Liver (tissue), 9 donors: ENCODE results near the gene NAA80. TPM values are rescaled to one million over a fixed set of nuclear protein-coding genes. Genes with fewer than 3 reads are reported as not detected.

Experiments
- DNase-seq: peaks from one replicate; pipeline ENCODE4 v3.0.0-alpha.2; 2017; ENCODE audit warnings: low spot score
- H3K27ac ChIP-seq, 2 donors: one replicate each; pipeline ENCODE4 v1.7.0; 2013; ENCODE audit warnings: inconsistent platforms in 2 of 2, low read length in 2 of 2, control low read depth in 1 of 2, low read depth in 1 of 2, mild to moderate bottlenecking in 1 of 2
- H3K27me3 ChIP-seq, 4 donors: one replicate each; pipeline versions ENCODE4 v1.6.1 to v1.7.0; 2013; ENCODE audit warnings: low read length in 3 of 4, inconsistent platforms in 1 of 4, mild to moderate bottlenecking in 1 of 4, moderate library complexity in 1 of 4; ENCODE audit not compliant: control insufficient read depth in 4 of 4, insufficient read depth in 4 of 4
- H3K36me3 ChIP-seq, 4 donors: one replicate each; pipeline versions ENCODE4 v1.6.1 to v1.7.0; 2013; ENCODE audit warnings: low read length in 3 of 4, mild to moderate bottlenecking in 3 of 4, low read depth in 1 of 4, moderate library complexity in 1 of 4; ENCODE audit not compliant: control insufficient read depth in 4 of 4, insufficient read depth in 3 of 4
- H3K4me1 ChIP-seq, 4 donors: one replicate each; pipeline versions ENCODE4 v1.6.1 to v1.7.0; 2013; ENCODE audit warnings: low read length in 3 of 4, mild to moderate bottlenecking in 3 of 4, moderate library complexity in 1 of 4; ENCODE audit not compliant: control insufficient read depth in 4 of 4, insufficient read depth in 4 of 4
- H3K4me3 ChIP-seq, 3 donors: one replicate each; pipeline versions ENCODE4 v1.6.1 to v1.7.0; 2013; ENCODE audit warnings: low read length in 3 of 3, control low read depth in 1 of 3, low read depth in 1 of 3, mild to moderate bottlenecking in 1 of 3
- H3K9ac ChIP-seq, 2 donors: one replicate each; pipeline ENCODE4 v1.7.0; 2013; ENCODE audit warnings: low read length in 2 of 2, mild to moderate bottlenecking in 2 of 2, moderate library complexity in 2 of 2, control low read depth in 1 of 2, low read depth in 1 of 2
- H3K9me3 ChIP-seq, 4 donors: one replicate each; pipeline versions ENCODE4 v1.6.1 to v1.7.0; 2013; ENCODE audit warnings: low read length in 3 of 4; ENCODE audit not compliant: control insufficient read depth in 4 of 4
- CTCF ChIP-seq: fragments of 150-350 bp; IDR thresholded peaks from 2 replicates; pipeline ENCODE4 v1.5.1; 2017; ENCODE audit warnings: improper control_type of control experiment, low read depth, low read length; ENCODE audit not compliant: missing input control
- EGR1 ChIP-seq, 2 donors: IDR thresholded peaks; 2 replicates each; pipeline ENCODE4 v1.6.1; 2016 to 2018; ENCODE audit warnings: antibody characterized with exemption in 2 of 2, low read depth in 2 of 2
- FOXA1 ChIP-seq: IDR thresholded peaks from 2 replicates; pipeline ENCODE4 v1.6.1; 2016; ENCODE audit warnings: antibody characterized with exemption
- FOXA2 ChIP-seq: IDR thresholded peaks from 2 replicates; pipeline ENCODE4 v1.6.1; 2016; ENCODE audit warnings: antibody characterized with exemption
- GABPA ChIP-seq, 2 donors: IDR thresholded peaks in 1 of 2; conservative IDR thresholded peaks in 1 of 2; 2 replicates each; pipeline ENCODE4 v1.6.1; 2016; ENCODE audit warnings: antibody characterized with exemption in 2 of 2, mild to moderate bottlenecking in 1 of 2, moderate library complexity in 1 of 2
- HNF4A ChIP-seq, 2 donors: conservative IDR thresholded peaks; 2 replicates each; pipeline ENCODE4 v1.6.1; 2016; ENCODE audit warnings: antibody characterized with exemption in 2 of 2, mild to moderate bottlenecking in 2 of 2
- HNF4G ChIP-seq: IDR thresholded peaks from 2 replicates; pipeline ENCODE4 v1.6.1; 2016; ENCODE audit warnings: antibody characterized with exemption
- JUND ChIP-seq, 2 donors: IDR thresholded peaks; 2 replicates each; pipeline ENCODE4 v1.6.1; 2016; ENCODE audit warnings: antibody characterized with exemption in 2 of 2
- NR2F2 ChIP-seq: IDR thresholded peaks from 2 replicates; pipeline ENCODE4 v1.6.1; 2016; ENCODE audit warnings: antibody characterized with exemption
- RAD21 ChIP-seq, 2 donors: IDR thresholded peaks; 2 replicates each; pipeline ENCODE4 v1.6.1; 2016; ENCODE audit warnings: antibody characterized with exemption in 2 of 2, mild to moderate bottlenecking in 2 of 2
- RXRA ChIP-seq, 2 donors: IDR thresholded peaks; 2 replicates each; pipeline ENCODE4 v1.6.1; 2017 to 2018; ENCODE audit warnings: antibody characterized with exemption in 2 of 2, mild to moderate bottlenecking in 1 of 2
- SP1 ChIP-seq: IDR thresholded peaks from 2 replicates; pipeline ENCODE4 v1.6.1; 2018; ENCODE audit warnings: antibody characterized with exemption, mild to moderate bottlenecking
- TAF1 ChIP-seq: conservative IDR thresholded peaks from 2 replicates; pipeline ENCODE4 v1.6.1; 2016; ENCODE audit warnings: antibody characterized with exemption, mild to moderate bottlenecking
- YY1 ChIP-seq: IDR thresholded peaks from 2 replicates; pipeline ENCODE4 v1.6.1; 2016; ENCODE audit warnings: antibody characterized with exemption, mild to moderate bottlenecking
- ZBTB33 ChIP-seq: IDR thresholded peaks from 2 replicates; pipeline ENCODE4 v1.6.1; 2016; ENCODE audit warnings: antibody characterized with exemption
- WGBS: extraction: QIAGEN DNeasy Blood & Tissue Kit; methylation state at CpG from one replicate; pipeline ENCODE4 v1.1.7; 2013; 5-methylcytosine and 5-hydroxymethylcytosine counted together
- polyA plus RNA-seq, 2 donors: library from polyadenylated mRNA; stranded (reverse) in 1 of 2; unstranded in 1 of 2; fragments of 200-250 nt in 1 of 2; fragments of >200 nt in 1 of 2; fragmentation: Nextera tagmentation in 1 of 2; extraction: Ambion mirVana in 1 of 2; gene quantifications; one replicate each; pipeline versions ENCODE4 v1.2.1 to v1.2.3, GENCODE V29; 2013 to 2015
- total RNA-seq, 2 donors: library from RNA; depleted of rRNA; stranded (reverse); fragments of >200 nt; gene quantifications; one replicate each; pipeline ENCODE4 v1.2.3, GENCODE V29; 2014
- TF ChIP-seq, protein P1 (sequence below): IDR thresholded peaks from 2 replicates; pipeline ENCODE4 v1.6.1; 2016; ENCODE audit warnings: antibody characterized with exemption
- TF ChIP-seq, protein P2 (sequence below): IDR thresholded peaks from 2 replicates; pipeline ENCODE4 v1.6.1; 2016; ENCODE audit warnings: antibody characterized with exemption
- TF ChIP-seq, protein P3 (sequence below): IDR thresholded peaks from 2 replicates; pipeline ENCODE4 v1.6.1; 2016; ENCODE audit warnings: antibody characterized with exemption, mild to moderate bottlenecking
- donor health status: healthy.
- donor health status: healthy.
- donor health status: healthy.
- donor health status: healthy.
- donor health status: healthy.

Gene NAA80
- total and polyA plus RNA-seq, 4 donors, result 1.6 to 5.5 (median 2.0) TPM

GRCh38 chr3:50278880-50279224, 20.4 kb downstream of the NAA80 start, which contains the start of gene LSMEM2:
Gene LSMEM2 (plus strand): TSS chr3:50279087. CDS start chr3:50279114, 27 bp downstream.
- Histone ChIP-seq H3K9me3 (no peaks in the 10 kb centered on the region), H3K27ac (no peak within 1 kb of the TSS), H3K9ac (no peak within 1 kb of the TSS), H3K4me1 (peaks cover 2 to 24% (median 7%) of the 10 kb centered on the region in 4 donors), H3K36me3 (no peaks in the 10 kb centered on the region), H3K27me3 (peaks cover 0 to 2% (median 0%) of the 10 kb centered on the region in 4 donors), H3K4me3 (no peak within 1 kb of the TSS)
- DNase-seq, result no peak
- TF ChIP-seq TAF1 (no peak), SP1 (no peak), NR2F2 (no peak), CTCF (no peak), RAD21 (IDR thresholded peaks at IDR 0.05) (no peak), YY1 (no peak), JUND (IDR thresholded peaks at IDR 0.05) (no peak), FOXA1 (no peak), HNF4G (no peak), ZBTB33 (no peak), EGR1 (IDR thresholded peaks at IDR 0.05; ENCODE audit: low read depth in 2 of 2) (no peak), FOXA2 (no peak), HNF4A (conservative IDR thresholded peaks at IDR 0.05) (no peak), GABPA (IDR thresholded peaks at IDR 0.05 in 1 of 2, conservative IDR thresholded peaks at IDR 0.05 in 1 of 2) (no peak), RXRA (IDR thresholded peaks at IDR 0.05) (no peak)
- TF ChIP-seq, protein P1, sequence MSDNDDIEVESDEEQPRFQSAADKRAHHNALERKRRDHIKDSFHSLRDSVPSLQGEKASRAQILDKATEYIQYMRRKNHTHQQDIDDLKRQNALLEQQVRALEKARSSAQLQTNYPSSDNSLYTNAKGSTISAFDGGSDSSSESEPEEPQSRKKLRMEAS, result no peak
- TF ChIP-seq, protein P2, sequence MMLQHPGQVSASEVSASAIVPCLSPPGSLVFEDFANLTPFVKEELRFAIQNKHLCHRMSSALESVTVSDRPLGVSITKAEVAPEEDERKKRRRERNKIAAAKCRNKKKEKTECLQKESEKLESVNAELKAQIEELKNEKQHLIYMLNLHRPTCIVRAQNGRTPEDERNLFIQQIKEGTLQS, result no peak
- TF ChIP-seq, protein P3, sequence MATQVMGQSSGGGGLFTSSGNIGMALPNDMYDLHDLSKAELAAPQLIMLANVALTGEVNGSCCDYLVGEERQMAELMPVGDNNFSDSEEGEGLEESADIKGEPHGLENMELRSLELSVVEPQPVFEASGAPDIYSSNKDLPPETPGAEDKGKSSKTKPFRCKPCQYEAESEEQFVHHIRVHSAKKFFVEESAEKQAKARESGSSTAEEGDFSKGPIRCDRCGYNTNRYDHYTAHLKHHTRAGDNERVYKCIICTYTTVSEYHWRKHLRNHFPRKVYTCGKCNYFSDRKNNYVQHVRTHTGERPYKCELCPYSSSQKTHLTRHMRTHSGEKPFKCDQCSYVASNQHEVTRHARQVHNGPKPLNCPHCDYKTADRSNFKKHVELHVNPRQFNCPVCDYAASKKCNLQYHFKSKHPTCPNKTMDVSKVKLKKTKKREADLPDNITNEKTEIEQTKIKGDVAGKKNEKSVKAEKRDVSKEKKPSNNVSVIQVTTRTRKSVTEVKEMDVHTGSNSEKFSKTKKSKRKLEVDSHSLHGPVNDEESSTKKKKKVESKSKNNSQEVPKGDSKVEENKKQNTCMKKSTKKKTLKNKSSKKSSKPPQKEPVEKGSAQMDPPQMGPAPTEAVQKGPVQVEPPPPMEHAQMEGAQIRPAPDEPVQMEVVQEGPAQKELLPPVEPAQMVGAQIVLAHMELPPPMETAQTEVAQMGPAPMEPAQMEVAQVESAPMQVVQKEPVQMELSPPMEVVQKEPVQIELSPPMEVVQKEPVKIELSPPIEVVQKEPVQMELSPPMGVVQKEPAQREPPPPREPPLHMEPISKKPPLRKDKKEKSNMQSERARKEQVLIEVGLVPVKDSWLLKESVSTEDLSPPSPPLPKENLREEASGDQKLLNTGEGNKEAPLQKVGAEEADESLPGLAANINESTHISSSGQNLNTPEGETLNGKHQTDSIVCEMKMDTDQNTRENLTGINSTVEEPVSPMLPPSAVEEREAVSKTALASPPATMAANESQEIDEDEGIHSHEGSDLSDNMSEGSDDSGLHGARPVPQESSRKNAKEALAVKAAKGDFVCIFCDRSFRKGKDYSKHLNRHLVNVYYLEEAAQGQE, result no peak
- 80% methylated on average over 2 of the region's 2 CpGs for WGBS
